CD4-positive, alpha-beta T cell treated with Interleukin-6 for 4 hours (primary cell): ENCODE measurements around the gene DVL1.

Experiments used
- DNase-seq: peaks from one replicate; pipeline ENCODE4 v3.0.0-alpha.2; 2020; ENCODE audit warnings: mixed read lengths

DVL1 gene

GRCh38 chr1:1340185-1340584 lies 9.0 kb downstream of the DVL1 start:
- no peak for DNase-seq

DNA sequence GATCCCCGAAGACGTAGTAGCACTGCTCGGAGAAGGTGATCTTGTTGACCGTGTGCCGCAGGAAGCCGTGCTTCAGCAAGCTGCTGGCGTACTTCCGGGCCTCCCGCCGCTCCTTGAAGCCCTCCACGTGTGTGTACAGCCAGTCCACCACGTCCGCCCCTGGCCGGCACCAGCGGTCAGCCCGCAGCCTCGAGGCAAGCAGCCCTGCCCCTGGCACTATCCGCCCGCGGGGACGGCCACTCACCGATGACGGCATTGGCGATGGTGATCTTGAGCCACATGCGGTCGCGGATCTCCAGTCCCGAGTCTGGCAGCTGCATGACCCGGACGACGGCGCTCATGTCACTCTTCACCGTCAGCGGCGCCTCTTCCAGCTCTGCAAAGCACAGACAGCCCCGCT lies 10.9 kb downstream of the DVL1 start:
- no peak for DNase-seq

DNA sequence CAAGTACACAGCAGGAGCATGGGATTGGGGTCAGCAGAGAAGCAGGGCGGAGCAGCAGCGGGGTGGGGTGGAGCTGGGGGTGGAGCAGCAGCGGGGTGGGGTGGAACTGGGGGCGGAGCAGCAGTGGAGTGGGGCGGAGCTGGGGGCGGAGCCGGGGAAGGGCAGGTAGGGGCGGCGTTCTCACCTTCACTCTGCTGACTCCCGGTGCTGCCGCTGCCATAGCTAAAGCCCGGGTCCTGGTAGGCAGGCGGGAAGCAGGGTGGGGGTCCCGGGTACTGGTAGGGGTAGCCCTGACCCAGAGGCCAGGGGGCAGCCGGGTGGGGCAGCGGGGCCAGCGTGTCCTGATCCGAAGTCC lies 11.4 kb downstream of the DVL1 start:
- DNase-seq, result peak; percentile 19

DNA sequence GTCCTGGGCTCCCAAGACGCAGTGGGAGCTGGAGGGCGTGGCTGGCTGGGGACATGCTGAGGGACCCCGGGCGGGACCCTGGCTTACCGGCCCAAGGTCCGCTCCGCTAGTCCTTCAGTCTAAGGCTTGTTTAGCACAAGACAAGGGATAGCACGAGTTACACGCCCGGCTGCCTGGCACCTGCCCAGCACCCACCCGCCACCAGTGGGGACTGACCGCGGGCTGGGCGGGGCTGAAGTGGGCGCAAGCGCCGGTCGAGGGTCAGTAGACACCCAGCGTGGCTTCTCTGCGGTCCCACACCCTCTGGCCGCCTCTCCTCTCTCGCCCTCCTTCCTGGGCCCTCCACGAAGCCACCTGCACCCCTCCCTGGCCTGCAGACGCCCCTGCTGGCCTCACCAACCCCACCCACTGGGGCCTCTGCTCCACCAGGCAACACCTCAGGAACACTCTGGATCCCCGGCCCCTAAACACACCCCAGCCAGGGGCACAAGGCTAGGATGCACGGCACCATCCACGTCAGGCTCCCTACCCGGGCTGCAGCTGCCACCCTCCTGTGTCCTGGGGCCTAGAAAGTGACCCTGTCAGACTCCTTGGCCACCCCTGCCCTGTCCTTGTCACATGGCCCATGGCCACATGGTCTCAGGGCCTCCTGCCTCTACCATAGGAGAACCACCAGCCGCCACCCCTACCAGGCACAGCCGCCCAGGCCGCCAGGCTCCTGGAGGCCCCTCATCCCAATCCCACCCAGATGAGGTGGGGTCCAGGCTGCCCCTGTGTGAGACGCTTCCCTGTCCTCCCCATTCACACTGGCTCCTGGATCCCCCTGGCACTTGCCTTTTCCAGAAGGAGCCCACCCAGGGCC lies 12.1 kb downstream of the DVL1 start:
- no peak for DNase-seq

- DNase-seq, result no peak
These were observed 12.8 kb downstream of the DVL1 start for GRCh38 chr1:1336446-1336845.

GRCh38 chr1:1335792-1336248 lies 13.4 kb downstream of the DVL1 start:
- DNase-seq, result no peak

DNA sequence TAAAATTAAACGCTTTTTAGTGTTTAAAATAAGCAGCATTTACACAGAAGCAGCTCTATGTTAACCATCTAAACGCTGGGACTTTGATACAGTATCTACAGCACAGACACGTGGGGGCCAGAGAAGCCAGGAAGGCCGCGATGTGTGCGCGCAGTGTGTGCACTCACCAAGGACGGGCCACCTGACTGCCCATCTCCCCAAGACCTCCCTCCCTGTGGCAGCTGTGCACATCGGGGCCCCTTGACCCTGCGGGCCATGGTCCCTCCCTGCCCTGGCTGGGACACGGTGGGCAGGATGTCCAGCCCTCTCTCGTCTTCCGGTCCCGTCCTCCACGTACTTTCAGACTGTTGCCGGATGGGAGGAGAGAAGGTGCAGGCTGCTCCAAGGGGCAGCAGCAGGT lies 13.9 kb downstream of the DVL1 start:
- no peak for DNase-seq

GRCh38 chr1:1334835-1335234 lies 14.4 kb downstream of the DVL1 start:
- DNase-seq, result no peak

DNA sequence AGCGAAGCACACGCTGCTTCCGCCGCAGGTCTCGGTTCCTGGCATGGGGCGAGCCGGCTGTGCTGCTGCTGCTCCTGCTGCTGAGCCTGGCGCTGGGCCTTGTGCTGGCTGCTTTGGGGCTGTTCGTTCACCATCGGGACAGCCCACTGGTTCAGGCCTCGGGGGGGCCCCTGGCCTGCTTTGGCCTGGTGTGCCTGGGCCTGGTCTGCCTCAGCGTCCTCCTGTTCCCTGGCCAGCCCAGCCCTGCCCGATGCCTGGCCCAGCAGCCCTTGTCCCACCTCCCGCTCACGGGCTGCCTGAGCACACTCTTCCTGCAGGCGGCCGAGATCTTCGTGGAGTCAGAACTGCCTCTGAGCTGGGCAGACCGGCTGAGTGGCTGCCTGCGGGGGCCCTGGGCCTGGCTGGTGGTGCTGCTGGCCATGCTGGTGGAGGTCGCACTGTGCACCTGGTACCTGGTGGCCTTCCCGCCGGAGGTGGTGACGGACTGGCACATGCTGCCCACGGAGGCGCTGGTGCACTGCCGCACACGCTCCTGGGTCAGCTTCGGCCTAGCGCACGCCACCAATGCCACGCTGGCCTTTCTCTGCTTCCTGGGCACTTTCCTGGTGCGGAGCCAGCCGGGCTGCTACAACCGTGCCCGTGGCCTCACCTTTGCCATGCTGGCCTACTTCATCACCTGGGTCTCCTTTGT lies 15.5 kb downstream of the DVL1 start:
- DNase-seq, result no peak

GRCh38 chr1:1332774-1333480 lies 16.3 kb downstream of the DVL1 start:
- no peak for DNase-seq

GRCh38 chr1:1332031-1332755 lies 17.0 kb downstream of the DVL1 start:
- DNase-seq, result no peak

DNA sequence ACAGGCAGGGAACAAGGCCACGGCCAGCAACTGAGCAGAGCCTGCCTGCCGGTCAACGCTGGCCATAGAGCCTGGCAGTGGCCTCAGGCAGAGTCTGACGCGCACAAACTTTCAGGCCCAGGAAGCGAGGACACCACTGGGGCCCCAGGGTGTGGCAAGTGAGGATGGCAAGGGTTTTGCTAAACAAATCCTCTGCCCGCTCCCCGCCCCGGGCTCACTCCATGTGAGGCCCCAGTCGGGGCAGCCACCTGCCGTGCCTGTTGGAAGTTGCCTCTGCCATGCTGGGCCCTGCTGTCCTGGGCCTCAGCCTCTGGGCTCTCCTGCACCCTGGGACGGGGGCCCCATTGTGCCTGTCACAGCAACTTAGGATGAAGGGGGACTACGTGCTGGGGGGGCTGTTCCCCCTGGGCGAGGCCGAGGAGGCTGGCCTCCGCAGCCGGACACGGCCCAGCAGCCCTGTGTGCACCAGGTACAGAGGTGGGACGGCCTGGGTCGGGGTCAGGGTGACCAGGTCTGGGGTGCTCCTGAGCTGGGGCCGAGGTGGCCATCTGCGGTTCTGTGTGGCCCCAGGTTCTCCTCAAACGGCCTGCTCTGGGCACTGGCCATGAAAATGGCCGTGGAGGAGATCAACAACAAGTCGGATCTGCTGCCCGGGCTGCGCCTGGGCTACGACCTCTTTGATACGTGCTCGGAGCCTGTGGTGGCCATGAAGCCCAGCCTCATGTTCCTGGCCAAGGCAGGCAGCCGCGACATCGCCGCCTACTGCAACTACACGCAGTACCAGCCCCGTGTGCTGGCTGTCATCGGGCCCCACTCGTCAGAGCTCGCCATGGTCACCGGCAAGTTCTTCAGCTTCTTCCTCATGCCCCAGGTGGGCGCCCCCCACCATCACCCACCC lies 17.9 kb downstream of the DVL1 start, which contains the start of gene TAS1R3:
TAS1R3 (plus strand) TSS at position 213 of the 898 bp plus-strand sequence; CDS start at position 279, 66 bp downstream.
- no peak for DNase-seq

DNA sequence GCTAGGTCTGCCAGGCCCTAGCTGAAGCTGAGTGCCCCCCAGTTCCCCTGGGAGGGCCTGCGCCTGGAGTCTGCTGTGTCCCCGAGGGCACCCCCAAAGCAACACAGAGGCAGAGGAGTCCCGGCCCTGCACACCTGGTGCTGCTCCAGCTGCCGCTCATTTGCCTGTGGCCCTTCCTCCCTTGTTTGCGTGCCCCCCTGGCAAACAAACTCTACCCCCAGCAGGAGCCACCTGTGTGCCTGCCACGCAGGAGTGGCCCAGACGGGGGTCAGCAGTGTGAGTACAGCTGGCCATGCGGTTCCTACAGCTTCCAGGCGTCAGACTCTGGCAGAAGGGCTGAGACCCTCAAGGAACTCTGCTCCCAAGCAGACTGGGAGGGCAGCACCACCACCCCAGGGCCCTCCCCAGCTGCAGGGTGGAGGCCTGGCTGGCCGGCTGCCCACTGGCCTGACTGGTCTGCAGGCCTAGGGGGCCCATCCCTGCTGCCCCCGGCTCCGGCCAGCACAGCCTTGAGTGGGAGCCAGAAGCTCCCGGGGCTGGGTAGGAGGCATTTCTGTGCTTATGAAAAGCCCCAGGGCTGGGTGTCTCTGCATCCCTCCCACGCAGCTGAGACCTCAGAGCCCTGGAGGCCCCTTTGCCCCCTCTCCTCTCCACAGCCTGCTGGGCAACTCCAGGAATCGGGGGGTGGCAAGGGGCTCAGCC lies 18.7 kb downstream of the DVL1 start:
- DNase-seq, result no peak

DNA sequence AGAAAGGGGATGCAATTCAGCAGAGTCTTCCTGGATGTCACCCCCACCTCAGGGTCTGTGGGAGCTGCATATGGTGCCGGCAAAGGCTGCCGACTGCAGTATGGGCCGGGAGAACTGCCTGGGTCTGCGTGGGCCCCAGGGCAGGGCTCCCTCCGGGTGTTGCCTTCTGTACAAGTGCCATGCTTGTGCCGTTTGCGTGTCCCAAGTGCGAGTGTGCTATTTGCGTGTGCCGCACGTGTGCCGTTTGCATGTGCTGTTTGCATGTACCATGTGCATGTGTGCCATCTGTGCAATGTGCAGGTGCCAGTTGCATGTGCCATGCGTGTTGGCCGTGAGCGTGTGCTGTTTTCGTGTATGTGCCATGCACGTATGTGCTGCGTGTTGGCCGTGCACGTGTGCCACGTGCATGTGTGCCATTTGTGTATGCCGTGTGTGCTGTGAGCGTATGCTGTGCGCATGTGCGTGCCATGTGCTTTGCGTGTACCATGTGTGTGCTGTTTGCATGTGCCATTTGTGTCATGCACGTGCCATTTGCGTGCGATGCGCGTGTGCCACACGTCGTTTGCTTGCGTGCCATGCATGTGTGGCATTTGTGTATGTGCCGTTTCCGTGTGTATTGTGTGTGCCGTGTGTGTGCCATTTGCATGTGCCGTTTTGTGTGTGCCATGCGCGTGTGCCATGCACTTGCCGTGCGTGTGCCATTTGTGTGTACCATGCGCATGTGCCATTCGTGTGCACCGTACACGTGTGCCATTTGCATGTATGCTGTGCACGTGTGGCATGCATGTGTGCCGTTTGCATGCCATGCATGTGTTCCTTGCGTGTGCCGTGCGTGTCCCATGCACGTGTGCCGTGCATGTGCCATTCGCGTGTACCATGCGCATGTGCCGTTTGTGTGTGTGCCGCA lies 19.7 kb downstream of the DVL1 start:
- DNase-seq, result no peak

DNA sequence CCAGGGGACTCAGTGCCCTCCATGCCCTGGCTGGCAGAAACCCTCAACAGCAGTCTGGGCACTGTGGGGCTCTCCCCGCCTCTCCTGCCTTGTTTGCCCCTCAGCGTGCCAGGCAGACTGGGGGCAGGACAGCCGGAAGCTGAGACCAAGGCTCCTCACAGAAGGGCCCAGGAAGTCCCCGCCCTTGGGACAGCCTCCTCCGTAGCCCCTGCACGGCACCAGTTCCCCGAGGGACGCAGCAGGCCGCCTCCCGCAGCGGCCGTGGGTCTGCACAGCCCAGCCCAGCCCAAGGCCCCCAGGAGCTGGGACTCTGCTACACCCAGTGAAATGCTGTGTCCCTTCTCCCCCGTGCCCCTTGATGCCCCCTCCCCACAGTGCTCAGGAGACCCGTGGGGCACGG lies 21.0 kb downstream of the DVL1 start:
- DNase-seq, result no peak

GRCh38 chr1:1327291-1327690 lies 21.9 kb downstream of the DVL1 start:
- no peak for DNase-seq

DNA sequence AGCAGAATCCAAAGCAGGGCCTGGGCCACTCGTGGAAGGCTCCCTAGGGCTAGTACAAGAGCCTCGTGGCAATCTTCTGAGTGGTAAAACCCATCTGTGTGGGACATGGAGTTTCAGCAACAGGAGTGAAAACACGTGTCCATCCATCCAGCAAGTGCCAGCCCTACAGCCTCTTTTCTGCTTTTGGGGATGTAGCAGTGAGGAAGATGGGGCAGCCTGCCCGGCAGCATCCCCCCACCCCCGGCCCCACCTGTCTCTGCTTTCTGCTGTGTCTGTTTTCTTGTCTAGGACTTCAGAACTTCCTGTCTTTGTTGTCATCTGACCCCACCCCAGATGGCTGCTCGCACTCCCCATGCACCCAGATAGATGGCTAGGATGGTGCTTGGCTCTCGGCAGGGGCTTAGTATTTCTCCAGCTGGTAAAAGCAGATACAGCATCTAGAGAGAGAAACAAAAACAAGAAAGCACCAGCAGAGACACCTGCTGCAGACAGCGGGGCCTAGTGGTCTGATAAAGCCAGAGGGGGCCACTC lies 23.1 kb downstream of the DVL1 start:
- no peak for DNase-seq

GRCh38 chr1:1325288-1326074 lies 23.7 kb downstream of the DVL1 start:
- DNase-seq, result peak; percentile 25
